Subcutaneous abdominal adipose tissue (tissue), 5 donors: ENCODE data around the gene FCHSD2.

Experiments used
- H3K27ac ChIP-seq: one replicate; pipeline ENCODE4 v1.7.0; 2013; ENCODE audit warnings: low read depth, mild to moderate bottlenecking, inconsistent platforms, low read length, moderate library complexity
- H3K27me3 ChIP-seq, 5 donors: one replicate each; pipeline ENCODE4 v1.7.0; 2013; ENCODE audit warnings: low read length in 5 of 5, inconsistent platforms in 1 of 5; ENCODE audit not compliant: control insufficient read depth in 5 of 5, insufficient read depth in 4 of 5
- H3K36me3 ChIP-seq, 5 donors: one replicate each; pipeline ENCODE4 v1.7.0; 2013; ENCODE audit warnings: low read length in 5 of 5; ENCODE audit not compliant: control insufficient read depth in 5 of 5, insufficient read depth in 5 of 5
- H3K4me1 ChIP-seq, 5 donors: one replicate each; pipeline ENCODE4 v1.7.0; 2013; ENCODE audit warnings: low read length in 5 of 5, mild to moderate bottlenecking in 3 of 5, moderate library complexity in 1 of 5; ENCODE audit not compliant: control insufficient read depth in 5 of 5, insufficient read depth in 5 of 5
- H3K4me3 ChIP-seq, 5 donors: one replicate each; pipeline ENCODE4 v1.7.0; 2013; ENCODE audit warnings: low read length in 5 of 5, low read depth in 1 of 5
- H3K9ac ChIP-seq, 5 donors: one replicate each; pipeline ENCODE4 v1.7.0; 2013; ENCODE audit warnings: low read length in 5 of 5, mild to moderate bottlenecking in 4 of 5, moderate library complexity in 3 of 5
- H3K9me3 ChIP-seq, 5 donors: one replicate each; pipeline ENCODE4 v1.7.0; 2013; ENCODE audit warnings: low read length in 5 of 5; ENCODE audit not compliant: control insufficient read depth in 5 of 5
- donor health status: healthy.
- donor health status: healthy.
- donor health status: healthy.
- donor health status: healthy.
- donor health status: healthy.

FCHSD2 gene

GRCh38 chr11:72908032-72908676 is 234.0 kb downstream of the FCHSD2 start:
- Histone ChIP-seq H3K9me3 (peaks cover 0 to 9% (median 0%) of the 10 kb centered on the region in 5 donors), H3K27ac (no peak overlapping the region), H3K9ac (no peak overlapping the region), H3K4me1 (no peaks in the 10 kb centered on the region), H3K36me3 (no peaks in the 10 kb centered on the region), H3K4me3 (no peak overlapping the region), H3K27me3 (no peaks in the 10 kb centered on the region)

GRCh38 chr11:72904016-72904415 is 238.1 kb downstream of the FCHSD2 start:
- Histone ChIP-seq H3K27ac (no peak overlapping the region), H3K4me3 (no peak overlapping the region), H3K9me3 (no peaks in the 10 kb centered on the region), H3K27me3 (no peaks in the 10 kb centered on the region), H3K4me1 (no peaks in the 10 kb centered on the region), H3K9ac (no peak overlapping the region), H3K36me3 (peaks cover 0 to 3% (median 0%) of the 10 kb centered on the region in 5 donors)

DNA sequence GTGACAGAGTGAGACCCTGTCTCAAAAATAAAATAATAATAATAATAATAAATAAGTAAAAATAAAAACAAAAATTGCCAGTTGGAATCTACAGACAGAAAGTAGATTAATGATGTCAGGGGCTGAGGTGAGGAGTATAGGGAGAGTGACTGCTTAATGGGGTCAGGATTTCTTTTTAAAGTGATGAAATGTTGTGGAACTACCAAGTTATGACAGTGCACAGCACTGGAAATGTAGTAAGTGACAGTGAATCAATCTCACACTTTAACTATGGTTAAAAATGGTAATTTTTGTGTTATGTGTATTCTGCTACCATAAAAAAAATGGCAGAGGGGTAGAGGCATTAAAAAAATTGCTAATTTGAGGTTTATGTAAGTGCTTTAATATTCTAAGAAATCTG is 240.7 kb downstream of the FCHSD2 start:
- H3K36me3 ChIP-seq: peaks cover 0 to 3% (median 0%) of the 10 kb centered on the region in 5 donors
- no peak overlapping the region for H3K27ac ChIP-seq
- no peak overlapping the region for H3K9ac ChIP-seq
- H3K27me3 ChIP-seq: no peaks in the 10 kb centered on the region
- no peaks in the 10 kb centered on the region for H3K9me3 ChIP-seq
- H3K4me3 ChIP-seq: no peak overlapping the region
- no peaks in the 10 kb centered on the region for H3K4me1 ChIP-seq

DNA sequence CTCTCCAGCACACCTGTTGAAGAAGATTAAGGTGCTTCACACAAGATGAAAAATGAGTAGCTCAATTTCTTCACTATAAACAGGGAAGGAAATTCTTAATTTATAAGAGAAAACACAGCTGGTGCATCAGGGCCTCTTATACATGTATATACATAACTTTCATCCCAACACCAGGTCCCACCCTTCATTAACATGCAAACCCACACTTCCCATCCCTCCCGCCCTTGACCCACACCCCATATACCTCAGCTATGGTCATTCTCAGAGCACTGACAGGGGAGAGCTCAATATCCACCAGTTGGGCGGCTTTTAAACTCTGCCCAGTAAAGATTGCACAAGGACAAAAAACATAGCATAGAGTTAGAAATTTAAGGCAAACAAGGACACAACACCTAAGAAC is 242.1 kb downstream of the FCHSD2 start:
- Histone ChIP-seq H3K4me1 (no peaks in the 10 kb centered on the region), H3K9me3 (no peaks in the 10 kb centered on the region), H3K9ac (no peak overlapping the region), H3K4me3 (no peak overlapping the region), H3K27me3 (no peaks in the 10 kb centered on the region), H3K36me3 (peaks cover 0 to 3% (median 0%) of the 10 kb centered on the region in 5 donors), H3K27ac (no peak overlapping the region)

DNA sequence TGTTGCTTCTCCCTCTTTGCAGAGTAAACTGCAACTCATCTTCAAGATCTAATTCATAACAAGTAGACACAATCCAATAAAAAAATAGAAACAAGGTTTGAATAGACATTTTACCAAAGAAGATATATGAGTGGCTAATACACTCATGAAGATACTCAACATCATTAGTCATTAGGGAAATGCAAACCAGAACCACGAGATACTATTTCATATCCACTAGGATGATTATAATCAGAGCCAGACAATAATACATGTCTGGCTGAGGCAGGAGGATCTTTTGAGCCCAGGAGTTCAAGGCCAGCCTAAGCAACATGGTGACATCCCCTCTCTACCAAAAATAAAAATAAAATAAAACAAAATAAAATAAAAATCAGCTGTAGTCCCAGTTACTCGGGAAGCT is 242.9 kb downstream of the FCHSD2 start:
- Histone ChIP-seq H3K4me1 (no peaks in the 10 kb centered on the region), H3K4me3 (no peak overlapping the region), H3K9me3 (no peaks in the 10 kb centered on the region), H3K36me3 (peaks cover 0 to 3% (median 0%) of the 10 kb centered on the region in 5 donors), H3K9ac (no peak overlapping the region), H3K27ac (no peak overlapping the region), H3K27me3 (no peaks in the 10 kb centered on the region)

DNA sequence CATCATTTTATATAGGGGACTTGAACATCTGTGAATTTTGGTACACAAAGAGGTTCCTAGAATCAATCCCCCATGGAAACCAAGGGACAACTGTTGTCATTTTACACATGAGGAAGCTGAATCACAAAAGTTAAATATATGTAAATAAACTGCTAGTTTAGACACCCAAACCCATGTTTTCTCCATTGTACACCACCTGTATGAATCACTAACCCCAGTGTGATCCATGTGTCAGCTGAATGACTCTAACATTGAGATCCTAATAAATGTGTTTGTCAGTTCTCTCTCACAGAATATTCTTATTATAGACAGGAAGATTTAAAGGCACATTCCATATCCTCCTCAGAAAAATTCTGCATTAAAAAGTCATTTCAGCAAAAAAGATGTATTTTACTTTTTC is 244.6 kb downstream of the FCHSD2 start:
- no peak overlapping the region for H3K9ac ChIP-seq
- H3K36me3 ChIP-seq: peaks cover 0 to 3% (median 0%) of the 10 kb centered on the region in 5 donors
- H3K4me1 ChIP-seq: no peaks in the 10 kb centered on the region
- no peak overlapping the region for H3K4me3 ChIP-seq
- no peak overlapping the region for H3K27ac ChIP-seq
- no peaks in the 10 kb centered on the region for H3K9me3 ChIP-seq
- H3K27me3 ChIP-seq: no peaks in the 10 kb centered on the region

- no peaks in the 10 kb centered on the region for H3K9me3 ChIP-seq
- H3K36me3 ChIP-seq: peaks cover 0 to 3% (median 0%) of the 10 kb centered on the region in 5 donors
- H3K27ac ChIP-seq: no peak overlapping the region
- H3K27me3 ChIP-seq: no peaks in the 10 kb centered on the region
- no peak overlapping the region for H3K9ac ChIP-seq
- H3K4me3 ChIP-seq: no peak overlapping the region
- H3K4me1 ChIP-seq: no peaks in the 10 kb centered on the region
Measured at GRCh38 chr11:72896431-72896830, 245.7 kb downstream of the FCHSD2 start.

DNA sequence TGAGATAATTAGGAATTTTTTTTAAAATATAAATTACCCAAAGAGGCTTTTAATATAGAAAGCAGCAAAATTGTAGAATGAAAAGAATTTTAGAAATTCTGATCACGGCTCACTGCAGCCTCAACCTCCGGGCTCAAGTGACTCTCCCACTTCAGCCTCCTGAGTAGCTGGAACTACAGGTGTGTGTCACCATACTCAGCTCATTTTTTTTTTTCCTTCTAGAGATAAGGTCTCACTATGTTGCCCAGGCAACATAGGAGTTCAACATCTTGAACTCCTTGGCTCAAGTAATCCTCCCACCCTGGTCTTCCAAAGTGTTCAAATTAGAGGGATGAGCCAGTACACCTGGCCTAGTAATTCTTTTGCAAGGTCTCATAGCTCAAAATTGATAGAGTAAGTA is 251.2 kb downstream of the FCHSD2 start:
- Histone ChIP-seq H3K9ac (no peak overlapping the region), H3K36me3 (peaks cover 19 to 32% (median 24%) of the 10 kb centered on the region in 5 donors), H3K4me1 (no peaks in the 10 kb centered on the region)

DNA sequence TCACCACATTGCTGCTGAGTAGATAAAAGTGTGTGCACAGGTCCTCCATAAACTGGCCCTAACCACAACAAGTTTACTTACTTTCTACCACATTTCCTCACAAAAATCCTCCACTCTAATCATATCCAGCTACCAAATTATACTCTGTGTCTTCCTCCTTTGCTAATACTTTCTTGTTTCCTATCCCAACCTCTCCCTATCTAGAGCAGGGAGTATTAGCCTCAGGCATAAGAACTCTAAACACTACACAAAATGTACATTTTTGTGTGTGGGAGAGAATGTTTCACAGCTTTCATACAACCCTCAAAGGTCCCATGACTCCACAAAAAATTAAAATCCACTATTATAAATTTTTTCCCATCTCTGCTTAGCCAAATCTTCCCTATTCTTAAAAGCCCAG is 255.5 kb downstream of the FCHSD2 start:
- Histone ChIP-seq H3K9me3 (no peaks in the 10 kb centered on the region), H3K27me3 (no peaks in the 10 kb centered on the region), H3K36me3 (peaks cover 24 to 41% (median 29%) of the 10 kb centered on the region in 5 donors), H3K27ac (no peak overlapping the region), H3K4me1 (no peaks in the 10 kb centered on the region), H3K4me3 (no peak overlapping the region), H3K9ac (no peak overlapping the region)

More for the DNA sequence above, 251.2 kb downstream of the FCHSD2 start:
- no peaks in the 10 kb centered on the region for H3K27me3 ChIP-seq
- no peak overlapping the region for H3K4me3 ChIP-seq
- H3K9me3 ChIP-seq: no peaks in the 10 kb centered on the region
- no peak overlapping the region for H3K27ac ChIP-seq

- no peaks in the 10 kb centered on the region for H3K9me3 ChIP-seq
- peaks cover 24 to 41% (median 29%) of the 10 kb centered on the region in 5 donors for H3K36me3 ChIP-seq
- H3K9ac ChIP-seq: no peak overlapping the region
- no peaks in the 10 kb centered on the region for H3K27me3 ChIP-seq
- H3K4me1 ChIP-seq: no peaks in the 10 kb centered on the region
- H3K4me3 ChIP-seq: no peak overlapping the region
- H3K27ac ChIP-seq: no peak overlapping the region
Measured at GRCh38 chr11:72885749-72886609, 256.1 kb downstream of the FCHSD2 start.
